ENCODE measurements around the gene LGI4.

LGI4 gene

DNA sequence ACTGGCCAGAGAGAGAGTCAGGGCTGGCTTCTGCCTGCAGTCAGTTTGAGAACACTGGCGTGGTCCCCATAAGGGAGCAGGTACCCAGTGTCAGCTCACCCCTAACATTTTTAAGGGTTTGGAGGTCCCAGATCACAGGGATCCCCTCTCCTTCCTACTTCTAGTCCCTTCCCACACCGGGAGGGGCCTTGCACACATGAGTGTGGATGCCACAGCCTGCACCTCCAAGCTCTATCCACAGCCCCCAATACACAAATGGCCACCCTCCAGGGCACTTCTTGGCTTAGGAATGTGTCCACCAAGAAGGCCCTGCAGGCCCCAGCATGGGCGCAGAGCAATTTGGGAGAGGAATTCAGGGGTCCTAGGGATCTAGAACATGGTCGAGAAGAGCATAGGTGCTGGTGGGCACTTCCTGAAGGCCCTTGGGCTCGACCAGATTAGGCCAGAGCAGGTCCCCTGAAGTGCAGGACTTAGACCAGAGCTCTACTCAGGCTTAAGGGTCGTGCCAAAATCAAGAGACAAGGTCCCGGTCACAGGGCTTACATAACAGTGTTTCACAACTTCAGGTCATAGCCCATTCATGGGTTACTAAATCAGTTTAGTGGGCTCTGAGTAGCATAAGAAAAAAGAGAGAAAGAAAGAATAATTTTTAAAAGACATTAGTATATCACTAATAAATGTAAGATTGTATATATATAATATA lies 35.7 kb upstream of the LGI4 start:
- Histone ChIP-seq H3K27me3 (ENCODE audit: insufficient read depth, poor library complexity, severe bottlenecking) (no peaks in the 10 kb centered on the region), H3K4me3 (replicated peaks; ENCODE audit: insufficient read depth, low read length) (no peak overlapping the region), H3K27ac (replicated peaks) (no peak overlapping the region)
- TF ChIP-seq SPI1 (IDR thresholded peaks at IDR 0.05; ENCODE audit: borderline replicate concordance, low read depth) (no peak), GABPA (IDR thresholded peaks at IDR 0.05; ENCODE audit: low read depth) (no peak), POLR2AphosphoS5 (IDR thresholded peaks at IDR 0.05; ENCODE audit: low read depth) (no peak)
- TF ChIP-seq, protein P1, sequence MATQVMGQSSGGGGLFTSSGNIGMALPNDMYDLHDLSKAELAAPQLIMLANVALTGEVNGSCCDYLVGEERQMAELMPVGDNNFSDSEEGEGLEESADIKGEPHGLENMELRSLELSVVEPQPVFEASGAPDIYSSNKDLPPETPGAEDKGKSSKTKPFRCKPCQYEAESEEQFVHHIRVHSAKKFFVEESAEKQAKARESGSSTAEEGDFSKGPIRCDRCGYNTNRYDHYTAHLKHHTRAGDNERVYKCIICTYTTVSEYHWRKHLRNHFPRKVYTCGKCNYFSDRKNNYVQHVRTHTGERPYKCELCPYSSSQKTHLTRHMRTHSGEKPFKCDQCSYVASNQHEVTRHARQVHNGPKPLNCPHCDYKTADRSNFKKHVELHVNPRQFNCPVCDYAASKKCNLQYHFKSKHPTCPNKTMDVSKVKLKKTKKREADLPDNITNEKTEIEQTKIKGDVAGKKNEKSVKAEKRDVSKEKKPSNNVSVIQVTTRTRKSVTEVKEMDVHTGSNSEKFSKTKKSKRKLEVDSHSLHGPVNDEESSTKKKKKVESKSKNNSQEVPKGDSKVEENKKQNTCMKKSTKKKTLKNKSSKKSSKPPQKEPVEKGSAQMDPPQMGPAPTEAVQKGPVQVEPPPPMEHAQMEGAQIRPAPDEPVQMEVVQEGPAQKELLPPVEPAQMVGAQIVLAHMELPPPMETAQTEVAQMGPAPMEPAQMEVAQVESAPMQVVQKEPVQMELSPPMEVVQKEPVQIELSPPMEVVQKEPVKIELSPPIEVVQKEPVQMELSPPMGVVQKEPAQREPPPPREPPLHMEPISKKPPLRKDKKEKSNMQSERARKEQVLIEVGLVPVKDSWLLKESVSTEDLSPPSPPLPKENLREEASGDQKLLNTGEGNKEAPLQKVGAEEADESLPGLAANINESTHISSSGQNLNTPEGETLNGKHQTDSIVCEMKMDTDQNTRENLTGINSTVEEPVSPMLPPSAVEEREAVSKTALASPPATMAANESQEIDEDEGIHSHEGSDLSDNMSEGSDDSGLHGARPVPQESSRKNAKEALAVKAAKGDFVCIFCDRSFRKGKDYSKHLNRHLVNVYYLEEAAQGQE (IDR thresholded peaks at IDR 0.05; ENCODE audit: insufficient replicate concordance, low read depth) = no peak
- TF ChIP-seq, protein P2, sequence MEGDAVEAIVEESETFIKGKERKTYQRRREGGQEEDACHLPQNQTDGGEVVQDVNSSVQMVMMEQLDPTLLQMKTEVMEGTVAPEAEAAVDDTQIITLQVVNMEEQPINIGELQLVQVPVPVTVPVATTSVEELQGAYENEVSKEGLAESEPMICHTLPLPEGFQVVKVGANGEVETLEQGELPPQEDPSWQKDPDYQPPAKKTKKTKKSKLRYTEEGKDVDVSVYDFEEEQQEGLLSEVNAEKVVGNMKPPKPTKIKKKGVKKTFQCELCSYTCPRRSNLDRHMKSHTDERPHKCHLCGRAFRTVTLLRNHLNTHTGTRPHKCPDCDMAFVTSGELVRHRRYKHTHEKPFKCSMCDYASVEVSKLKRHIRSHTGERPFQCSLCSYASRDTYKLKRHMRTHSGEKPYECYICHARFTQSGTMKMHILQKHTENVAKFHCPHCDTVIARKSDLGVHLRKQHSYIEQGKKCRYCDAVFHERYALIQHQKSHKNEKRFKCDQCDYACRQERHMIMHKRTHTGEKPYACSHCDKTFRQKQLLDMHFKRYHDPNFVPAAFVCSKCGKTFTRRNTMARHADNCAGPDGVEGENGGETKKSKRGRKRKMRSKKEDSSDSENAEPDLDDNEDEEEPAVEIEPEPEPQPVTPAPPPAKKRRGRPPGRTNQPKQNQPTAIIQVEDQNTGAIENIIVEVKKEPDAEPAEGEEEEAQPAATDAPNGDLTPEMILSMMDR (IDR thresholded peaks at IDR 0.05; ENCODE audit: insufficient read depth, low read length) = no peak
- no peak for DNase-seq (ENCODE audit: low read depth in 1 of 2, low spot score in 1 of 2)

DNA sequence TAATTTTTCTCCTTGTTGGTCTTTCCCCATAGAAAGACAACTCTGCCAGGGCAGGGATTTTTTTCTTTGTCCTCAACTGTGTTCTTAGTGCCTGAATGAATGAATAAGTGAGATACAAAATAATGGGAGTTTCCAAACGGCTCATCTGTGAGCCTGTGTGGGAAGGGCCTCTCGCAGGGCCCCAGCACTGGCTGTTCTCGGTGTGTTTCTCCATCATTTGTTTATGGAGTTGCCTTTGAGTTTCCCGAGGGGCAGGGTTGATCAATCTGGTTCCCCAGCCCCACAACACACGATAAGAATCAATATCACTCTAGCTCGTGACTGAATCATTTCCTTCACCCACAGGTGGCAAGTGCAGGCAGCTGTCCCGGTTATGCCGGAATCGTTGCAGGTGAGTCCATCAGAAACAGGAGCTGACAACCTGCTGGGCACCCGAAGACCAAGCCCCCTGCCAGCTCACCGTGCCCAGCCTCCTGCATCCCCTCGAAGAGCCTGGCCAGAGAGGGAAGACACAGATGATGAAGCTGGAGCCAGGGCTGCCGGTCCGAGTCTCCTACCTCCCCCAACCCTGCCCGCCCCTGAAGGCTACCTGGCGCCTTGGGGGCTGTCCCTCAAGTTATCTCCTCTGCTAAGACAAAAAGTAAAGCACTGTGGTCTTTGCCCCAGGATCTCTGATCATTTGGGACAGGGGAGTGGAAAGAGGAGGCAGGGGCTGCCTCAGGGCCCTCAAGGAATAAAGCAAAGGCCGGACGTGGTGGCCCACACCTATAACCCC lies 34.5 kb upstream of the LGI4 start:
- H3K27ac ChIP-seq (replicated peaks) = no peak overlapping the region
- no peaks in the 10 kb centered on the region for H3K27me3 ChIP-seq (ENCODE audit: insufficient read depth, poor library complexity, severe bottlenecking)
- no peak for DNase-seq (ENCODE audit: low read depth in 1 of 2, low spot score in 1 of 2)
- TF ChIP-seq, protein P1 (IDR thresholded peaks at IDR 0.05; ENCODE audit: insufficient replicate concordance, low read depth) = no peak
- TF ChIP-seq POLR2AphosphoS5 (IDR thresholded peaks at IDR 0.05; ENCODE audit: low read depth) = no peak; the same call in 1 of the 2 replicates
- no peak for TF ChIP-seq SPI1 (IDR thresholded peaks at IDR 0.05; ENCODE audit: borderline replicate concordance, low read depth)
- TF ChIP-seq, protein P2 (IDR thresholded peaks at IDR 0.05; ENCODE audit: insufficient read depth, low read length) = no peak
- TF ChIP-seq GABPA (IDR thresholded peaks at IDR 0.05; ENCODE audit: low read depth) = no peak
- no peak overlapping the region for H3K4me3 ChIP-seq (replicated peaks; ENCODE audit: insufficient read depth, low read length)

DNA sequence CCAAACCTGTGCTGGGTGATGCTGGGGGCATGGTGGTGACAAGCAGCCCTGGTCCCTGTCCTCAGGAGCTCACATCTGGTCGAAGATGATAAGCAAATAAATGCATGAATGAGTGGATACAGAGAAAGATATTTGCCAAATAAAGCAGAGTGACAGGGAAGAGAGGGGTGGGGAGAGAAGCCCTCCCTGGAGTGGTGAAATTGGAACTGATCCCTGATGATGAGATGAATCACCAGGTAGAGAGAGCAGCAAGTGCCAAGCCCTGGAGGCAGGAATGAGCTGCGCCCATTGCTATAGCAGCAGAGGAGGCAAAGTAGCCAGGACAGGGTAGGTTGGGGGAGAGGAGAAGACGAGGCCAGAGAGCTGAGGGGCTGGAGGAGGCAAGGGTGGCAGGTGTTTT lies 33.3 kb upstream of the LGI4 start:
- Histone ChIP-seq H3K27me3 (ENCODE audit: insufficient read depth, poor library complexity, severe bottlenecking) (no peaks in the 10 kb centered on the region), H3K4me3 (replicated peaks; ENCODE audit: insufficient read depth, low read length) (no peak overlapping the region), H3K27ac (replicated peaks) (no peak overlapping the region)
- TF ChIP-seq POLR2AphosphoS5 (IDR thresholded peaks at IDR 0.05; ENCODE audit: low read depth) (no peak; the same call in 1 of the 2 replicates), SPI1 (IDR thresholded peaks at IDR 0.05; ENCODE audit: borderline replicate concordance, low read depth) (no peak), GABPA (IDR thresholded peaks at IDR 0.05; ENCODE audit: low read depth) (no peak)
- TF ChIP-seq, protein P1 (IDR thresholded peaks at IDR 0.05; ENCODE audit: insufficient replicate concordance, low read depth) = no peak
- TF ChIP-seq, protein P2 (IDR thresholded peaks at IDR 0.05; ENCODE audit: insufficient read depth, low read length) = no peak
- no peak for DNase-seq (ENCODE audit: low read depth in 1 of 2, low spot score in 1 of 2)
